Endothelial cell of umbilical vein (primary cell): Measurements from ENCODE around the gene BACE1-AS. TPM values are rescaled to one million over a fixed set of nuclear protein-coding genes. Genes with fewer than 3 reads are reported as not detected.
A peak's percentile ranks its signal among the peaks of the same experiment; 100 is the strongest.

Experiments used
- BruUV-seq: library from RNA; stranded (reverse); fragments of 400-500 nt; replicated peaks from 2 replicates; lab custom pipeline; 2021; lab: Mats Ljungman, UMichigan
- CTCF ChIA-PET: fragments of 300-600, 350-600 bp; sonication (Branson Sonifier 250); formaldehyde crosslinking; loops from one replicate; lab custom pipeline; 2021; ENCODE audit warnings: antibody characterized with exemption, inconsistent platforms; lab: Charles Lee
- POLR2A ChIA-PET: fragments of 300-600, 350-600 bp; sonication (Branson Sonifier 250); formaldehyde crosslinking; loops from one replicate; lab custom pipeline; 2021; ENCODE audit warnings: antibody characterized with exemption, inconsistent platforms; lab: Charles Lee
- DNase-seq: peaks from one replicate; pipeline ENCODE4 v3.0.0-alpha.2; 2011; ENCODE audit warnings: low read depth, low spot score
- FAIRE-seq: peaks from 2 replicates; lab custom pipeline; 2011; peaks lifted over from hg19 to GRCh38; lab: Jason Lieb, UNC
- H2AFZ ChIP-seq: 2 replicates; pipeline ENCODE4 v1.6.0; 2012; ENCODE audit warnings: low read depth, low read length, control low read depth, inconsistent platforms
- H3K27ac ChIP-seq: 2 replicates; pipeline ENCODE4 v1.5.1; 2011; ENCODE audit warnings: low read depth, mild to moderate bottlenecking, control low read depth, low read length, moderate library complexity; ENCODE audit not compliant: insufficient read depth
- H3K27me3 ChIP-seq, 2 experiments: 2 replicates each; pipeline versions ENCODE4 v1.6.0 to v1.6.1; 2011; ENCODE audit warnings: low read length in 2 of 2, mixed read lengths in 1 of 2; ENCODE audit not compliant: control insufficient read depth in 2 of 2, insufficient read depth in 2 of 2
- H3K36me3 ChIP-seq, 2 experiments: 2 replicates in 1 of 2; 3 replicates in 1 of 2; pipeline ENCODE4 v1.5.1; 2011; ENCODE audit warnings: low read length in 2 of 2, mild to moderate bottlenecking in 1 of 2, moderate library complexity in 1 of 2; ENCODE audit not compliant: control insufficient read depth in 2 of 2, insufficient read depth in 2 of 2; ENCODE audit errors: extremely low read depth in 1 of 2
- H3K4me1 ChIP-seq: 3 replicates; pipeline ENCODE4 v1.5.1; 2011; ENCODE audit warnings: mild to moderate bottlenecking, low read length; ENCODE audit not compliant: control insufficient read depth, insufficient read depth; ENCODE audit errors: extremely low read depth
- H3K4me2 ChIP-seq: 2 replicates; pipeline ENCODE4 v1.6.1; 2011; ENCODE audit warnings: low read length, control low read depth, mixed read lengths; ENCODE audit not compliant: insufficient read depth
- H3K4me3 ChIP-seq, 3 experiments: fragments of 200-600 bp in 1 of 3; sonication (generic), shearing (Covaris generic) in 1 of 3; replicated peaks in 1 of 3; 2 replicates each; pipeline ENCODE4 v1.5.1; 2011 to 2016; ENCODE audit warnings: control low read depth in 3 of 3, low read length in 3 of 3, mild to moderate bottlenecking in 2 of 3, inconsistent platforms in 1 of 3, low read depth in 1 of 3, moderate library complexity in 1 of 3; ENCODE audit not compliant: insufficient read depth in 1 of 3
- H3K79me2 ChIP-seq: 2 replicates; pipeline ENCODE4 v1.6.0; 2012; ENCODE audit warnings: low read length, inconsistent platforms; ENCODE audit not compliant: control insufficient read depth, insufficient read depth
- H3K9ac ChIP-seq: replicated peaks from 2 replicates; pipeline ENCODE3; 2011; ENCODE audit warnings: low read length, control low read depth; ENCODE audit not compliant: insufficient read depth; ENCODE audit errors: extremely low read depth
- H3K9me1 ChIP-seq: replicated peaks from 3 replicates; pipeline ENCODE4 v1.6.0; 2011; ENCODE audit warnings: mild to moderate bottlenecking, low read length; ENCODE audit not compliant: control insufficient read depth, insufficient read depth; ENCODE audit errors: extremely low read depth
- H3K9me3 ChIP-seq: replicated peaks from 2 replicates; pipeline ENCODE4 v1.5.1; 2012; ENCODE audit warnings: low read length, inconsistent platforms; ENCODE audit not compliant: control insufficient read depth, insufficient read depth
- H4K20me1 ChIP-seq: replicated peaks from 2 replicates; pipeline ENCODE3; 2011; ENCODE audit warnings: mild to moderate bottlenecking, low read length; ENCODE audit not compliant: control insufficient read depth, insufficient read depth; ENCODE audit errors: extremely low read depth
- CTCF ChIP-seq, 2 donors: IDR thresholded peaks; 1 replicate in 1 of 2; 2 replicates in 1 of 2; pipeline ENCODE4 v1.5.1; 2011; ENCODE audit warnings: low read length in 2 of 2, mild to moderate bottlenecking in 2 of 2, moderate library complexity in 2 of 2, control low read depth in 1 of 2, inconsistent platforms in 1 of 2, low read depth in 1 of 2; ENCODE audit not compliant: insufficient read depth in 1 of 2; ENCODE audit errors: extremely low read depth in 1 of 2
- EZH2 ChIP-seq: IDR thresholded peaks from 2 replicates; pipeline ENCODE4 v1.6.1; 2012; ENCODE audit warnings: borderline replicate concordance, low read depth, mild to moderate bottlenecking, moderate library complexity, low read length, inconsistent platforms; ENCODE audit not compliant: severe bottlenecking
- FOS ChIP-seq: IDR thresholded peaks from 2 replicates; pipeline ENCODE4 v1.6.1; 2011; ENCODE audit warnings: mild to moderate bottlenecking, low read length, moderate library complexity, borderline replicate concordance; ENCODE audit not compliant: insufficient read depth
- GATA2 ChIP-seq: IDR thresholded peaks from 2 replicates; pipeline ENCODE4 v1.7.0; 2011; ENCODE audit warnings: low read depth, mild to moderate bottlenecking, moderate library complexity, mixed read lengths, low read length; ENCODE audit not compliant: insufficient read length, insufficient read depth
- JUN ChIP-seq: IDR thresholded peaks from 2 replicates; pipeline ENCODE4 v1.6.1; 2011; ENCODE audit warnings: borderline replicate concordance, low read depth; ENCODE audit not compliant: insufficient read length, insufficient read depth
- MYC ChIP-seq: IDR thresholded peaks from one replicate; pipeline ENCODE4 v1.6.1; 2011; ENCODE audit warnings: mild to moderate bottlenecking, low read depth, low read length
- POLR2A ChIP-seq: IDR thresholded peaks from 2 replicates; pipeline ENCODE4 v1.6.1; 2012; ENCODE audit warnings: low read depth, mild to moderate bottlenecking, control low read depth, low read length
- POLR2AphosphoS5 ChIP-seq: IDR thresholded peaks from 2 replicates; pipeline ENCODE4 v1.6.1; 2012; ENCODE audit warnings: low read depth, mild to moderate bottlenecking, control low read depth, low read length, moderate library complexity; ENCODE audit not compliant: insufficient read depth
- dilution Hi-C: fragments of 300-500 bp; cut with MboI; formaldehyde crosslinking; loops from one replicate; pipeline ENCODE4 v1.15.0; 2019; ENCODE audit warnings: low sequenced_read_pairs; ENCODE audit not compliant: extremely low pct_ligation_motif_present
- intact Hi-C: fragments of 100-400 bp; cut with micrococcal nuclease; formaldehyde crosslinking; loops from one replicate; pipeline ENCODE4 v1.10.0; 2022
- polyA plus RNA-seq, 4 experiments: library from polyadenylated mRNA; depleted of rRNA in 3 of 4; stranded (reverse) in 3 of 4; unstranded in 1 of 4; fragments of >200 nt; gene quantifications; 2 replicates each; pipeline versions ENCODE4 v1.2.1 to v1.2.3, GENCODE V29; 2011 to 2012; ENCODE audit warnings: missing spikeins in 1 of 4
- total RNA-seq: library from RNA; stranded (reverse); gene quantifications from 2 replicates; pipeline ENCODE4 v1.2.3, GENCODE V29; 2021
- TF ChIP-seq, protein P1 (sequence below): IDR thresholded peaks from 2 replicates; pipeline ENCODE4 v1.6.1; 2011; ENCODE audit not compliant: insufficient read depth, insufficient read length

The BACE1-AS gene
- total and polyA plus RNA-seq, 2 donors (not counting 3 experiments of a cell fraction or from before 2014, with no cell fraction given), result 7.6 to 8.1 TPM

DNA sequence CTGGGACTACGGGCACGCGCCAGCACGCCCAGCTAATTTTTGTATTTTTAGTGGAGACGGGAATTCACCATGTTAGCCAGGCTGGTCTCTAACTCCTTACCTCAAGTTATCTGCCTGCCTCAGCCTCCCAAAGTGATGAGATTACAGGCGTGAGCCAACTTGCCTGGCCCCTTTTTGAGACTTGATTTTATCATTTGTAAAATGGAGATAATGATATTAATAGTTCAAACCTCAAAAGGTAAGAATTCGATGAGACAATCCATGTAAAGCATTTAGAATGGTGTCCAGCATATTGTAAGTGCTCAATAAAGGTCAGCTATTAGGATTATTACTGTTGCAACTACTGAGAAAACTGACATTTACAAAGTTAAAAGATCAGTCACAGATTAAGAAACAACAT lies 27.6 kb downstream of the BACE1-AS start:
- H3K9me3 ChIP-seq, result no peaks in the 10 kb centered on the region
- dilution Hi-C loops, result no loop called here
- no TSS peak for BruUV-seq
- ChIA-PET CTCF (interaction anchor here (0.6 to 1.9 kb wide), 4 partner anchors 9 to 107 kb away, joined by 3 to 8 read pairs (median 4); partner anchors contain the start of genes CEP164, PCSK7 and RNF214), POLR2A (interaction anchor here (0.6 kb wide), 1 partner anchor 24 kb away, joined by 3 read pairs; no protein-coding TSS in a partner anchor)
- H4K20me1 ChIP-seq, result no peaks in the 10 kb centered on the region
- no peak overlapping the region for H3K4me3 ChIP-seq
- DNase-seq, result no peak
- H3K9ac ChIP-seq, result no peak overlapping the region
- no peaks in the 10 kb centered on the region for H3K36me3 ChIP-seq
- intact Hi-C loops, result loop anchor here (5.0 kb wide), 1 partner anchor 141 kb away; the partner anchor contains the start of gene SIDT2
- H2AFZ ChIP-seq, result peak overlapping the region; percentile 13
- FAIRE-seq, result no peak
- H3K4me1 ChIP-seq, result peaks cover 14% of the 10 kb centered on the region
- H3K4me2 ChIP-seq, result no peak overlapping the region
- H3K27ac ChIP-seq, result no peak overlapping the region
- TF ChIP-seq FOS (no peak), JUN (no peak), EZH2 (no peak), MYC (no peak), POLR2A (no peak), POLR2AphosphoS5 (no peak)
- no peaks in the 10 kb centered on the region for H3K27me3 ChIP-seq
- peaks cover 11% of the 10 kb centered on the region for H3K79me2 ChIP-seq
- no peaks in the 10 kb centered on the region for H3K9me1 ChIP-seq

DNA sequence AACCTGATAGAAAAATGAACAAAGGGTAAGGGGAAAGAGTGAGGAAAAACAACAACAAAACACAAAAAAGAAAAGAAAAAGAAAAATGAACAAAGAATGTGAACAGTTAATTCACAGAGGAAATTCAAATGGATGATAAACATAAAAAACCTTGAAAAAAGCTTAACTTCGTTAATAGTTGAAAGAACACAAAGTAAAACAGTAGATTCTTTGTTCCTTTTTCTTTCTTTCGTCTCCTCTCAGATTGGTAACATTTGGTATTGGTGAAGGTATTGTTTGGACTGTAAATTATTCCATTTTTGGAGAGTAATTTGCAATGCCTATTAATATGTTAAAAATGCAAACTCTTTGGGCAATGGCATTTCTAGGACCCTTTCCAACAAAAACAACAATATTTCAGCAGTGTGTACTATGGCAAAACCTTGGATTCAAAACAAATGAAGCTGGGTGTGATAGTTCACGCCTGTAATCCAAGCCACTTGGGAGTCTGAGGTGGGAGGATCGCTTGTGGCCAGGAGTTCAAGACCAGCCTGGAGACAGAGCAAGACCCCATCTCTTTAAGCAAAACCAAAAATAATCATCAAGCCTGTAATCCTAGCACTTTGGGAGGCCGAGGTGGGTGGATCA lies 28.2 kb downstream of the BACE1-AS start:
- intact Hi-C loops, result loop anchor here (5.0 kb wide), 1 partner anchor 142 kb away; the partner anchor contains the start of gene SIDT2
- no TSS peak for BruUV-seq
- CTCF ChIA-PET, result interaction anchor here (0.6 to 1.9 kb wide), 5 partner anchors 9 to 107 kb away, joined by 3 to 8 read pairs (median 3); partner anchors contain the start of genes CEP164, PCSK7 and RNF214

More for the DNA sequence above, 28.2 kb downstream of the BACE1-AS start:
- dilution Hi-C loops, result no loop called here
- H3K9me3 ChIP-seq, result no peaks in the 10 kb centered on the region
- peak overlapping the region; percentile 57 for H3K4me2 ChIP-seq
- peaks cover 10% of the 10 kb centered on the region for H3K79me2 ChIP-seq
- peak overlapping the region; percentile 13 for H2AFZ ChIP-seq
- H4K20me1 ChIP-seq, result no peaks in the 10 kb centered on the region
- peak; percentile 67 for FAIRE-seq
- H3K36me3 ChIP-seq, result no peaks in the 10 kb centered on the region
- H3K4me1 ChIP-seq, result peaks cover 14% of the 10 kb centered on the region
- POLR2A ChIA-PET, result no interaction called here
- DNase-seq, result peak; percentile 75
- TF ChIP-seq POLR2AphosphoS5 (no peak), GATA2 (no peak), FOS (no peak), JUN (no peak), MYC (no peak), POLR2A (no peak), EZH2 (no peak), CTCF (IDR thresholded peaks at IDR 0.05; ENCODE audit: extremely low read depth in 1 of 2, insufficient read depth in 1 of 2, low read depth in 1 of 2, low read length in 2 of 2) (no peak)
- TF ChIP-seq, protein P1, sequence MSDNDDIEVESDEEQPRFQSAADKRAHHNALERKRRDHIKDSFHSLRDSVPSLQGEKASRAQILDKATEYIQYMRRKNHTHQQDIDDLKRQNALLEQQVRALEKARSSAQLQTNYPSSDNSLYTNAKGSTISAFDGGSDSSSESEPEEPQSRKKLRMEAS, result no peak
- no peak overlapping the region for H3K27ac ChIP-seq
- H3K27me3 ChIP-seq, result no peaks in the 10 kb centered on the region
- H3K9ac ChIP-seq, result no peak overlapping the region
- no peaks in the 10 kb centered on the region for H3K9me1 ChIP-seq
- no peak overlapping the region for H3K4me3 ChIP-seq
